IMR-90 (cell line): ENCODE measurements around the gene PTGDR2. TPM values are rescaled to one million over a fixed set of nuclear protein-coding genes. Genes with fewer than 3 reads are reported as not detected.

ENCODE experiments used
- ATAC-seq: fragments of 200-7000 bp; cut with Tn5 transposase; 2 replicates; pipeline ENCODE4 v1.9.1; 2020; ENCODE audit warnings: low read depth, mild to moderate bottlenecking, moderate library complexity
- BruUV-seq: library from RNA; stranded (reverse); fragments of 400-500 nt; replicated peaks from 2 replicates; lab custom pipeline; 2021; lab: Mats Ljungman, UMichigan
- CTCF ChIA-PET: fragments of 300-600 bp; formaldehyde crosslinking; extraction: SDS; loops from one replicate; lab custom pipeline; 2021; ENCODE audit warnings: antibody characterized with exemption; lab: Yijun Ruan, JAX
- POLR2A ChIA-PET: fragments of 300-600 bp; sonication (Branson Sonifier 250); formaldehyde crosslinking; loops from one replicate; lab custom pipeline; 2022; ENCODE audit warnings: antibody characterized with exemption; ENCODE audit not compliant: unreplicated experiment; lab: Charles Lee
- DNase-seq: peaks from one replicate; pipeline ENCODE4 v3.0.0; 2013
- H2AFZ ChIP-seq: replicated peaks from 2 replicates; pipeline ENCODE3; 2013; ENCODE audit warnings: low read length, mild to moderate bottlenecking; ENCODE audit not compliant: poor library complexity
- H2AK5ac ChIP-seq: 2 replicates; pipeline ENCODE4 v1.6.1; 2013; ENCODE audit warnings: low read depth, low read length, inconsistent platforms
- H2AK9ac ChIP-seq: replicated peaks from 2 replicates; pipeline ENCODE3; 2013; ENCODE audit warnings: mild to moderate bottlenecking, low read depth, low read length, moderate library complexity; ENCODE audit not compliant: poor library complexity
- H2BK120ac ChIP-seq: 2 replicates; pipeline ENCODE4 v1.6.1; 2013; ENCODE audit warnings: low read depth, low read length, inconsistent platforms
- H2BK15ac ChIP-seq: 3 replicates; pipeline ENCODE4 v1.6.1; 2013; ENCODE audit warnings: low read depth, low read length, inconsistent platforms
- H2BK20ac ChIP-seq: 2 replicates; pipeline ENCODE4 v1.6.1; 2013; ENCODE audit warnings: low read depth, mild to moderate bottlenecking, inconsistent platforms, low read length, moderate library complexity
- H2BK5ac ChIP-seq: 2 replicates; pipeline ENCODE4 v1.6.1; 2013; ENCODE audit warnings: mild to moderate bottlenecking, low read depth, low read length, inconsistent platforms; ENCODE audit not compliant: poor library complexity, severe bottlenecking
- H3K14ac ChIP-seq: replicated peaks from 2 replicates; pipeline ENCODE4 v1.6.1; 2013; ENCODE audit warnings: low read depth, low read length, inconsistent platforms
- H3K18ac ChIP-seq: 2 replicates; pipeline ENCODE4 v1.6.1; 2013; ENCODE audit warnings: low read depth, low read length, control low read depth
- H3K23ac ChIP-seq: 2 replicates; pipeline ENCODE4 v1.6.1; 2013; ENCODE audit warnings: low read depth, low read length, inconsistent platforms
- H3K27ac ChIP-seq: 2 replicates; pipeline ENCODE4 v1.5.1; 2013; ENCODE audit warnings: mild to moderate bottlenecking, control low read depth, low read length; ENCODE audit not compliant: insufficient read depth
- H3K27me3 ChIP-seq: 2 replicates; pipeline ENCODE4 v1.6.1; 2013; ENCODE audit warnings: low read length; ENCODE audit not compliant: control insufficient read depth, insufficient read depth
- H3K36me3 ChIP-seq: 2 replicates; pipeline ENCODE4 v1.6.1; 2013; ENCODE audit warnings: low read length, mixed read lengths; ENCODE audit not compliant: control insufficient read depth, insufficient read depth
- H3K4ac ChIP-seq: 2 replicates; pipeline ENCODE4 v1.6.1; 2013; ENCODE audit warnings: low read depth, low read length, inconsistent platforms
- H3K4me1 ChIP-seq: 2 replicates; pipeline ENCODE4 v1.6.1; 2013; ENCODE audit warnings: low read length, mixed read lengths; ENCODE audit not compliant: control insufficient read depth, insufficient read depth
- H3K4me2 ChIP-seq: 2 replicates; pipeline ENCODE4 v1.6.1; 2013; ENCODE audit warnings: low read depth, mild to moderate bottlenecking, control low read depth, low read length, moderate library complexity
- H3K4me3 ChIP-seq: 2 replicates; pipeline ENCODE4 v1.5.1; 2013; ENCODE audit warnings: low read depth, mild to moderate bottlenecking, control low read depth, low read length, moderate library complexity; ENCODE audit not compliant: insufficient read depth
- H3K56ac ChIP-seq: 2 replicates; pipeline ENCODE4 v1.6.1; 2013; ENCODE audit warnings: low read length, inconsistent platforms; ENCODE audit not compliant: insufficient read depth; ENCODE audit errors: extremely low read depth
- H3K79me1 ChIP-seq, 2 experiments: 2 replicates each; pipeline ENCODE4 v1.6.1; 2013; ENCODE audit warnings: low read length in 2 of 2, inconsistent platforms in 1 of 2, low read depth in 1 of 2
- H3K9ac ChIP-seq: 2 replicates; pipeline ENCODE4 v1.6.1; 2013; ENCODE audit warnings: low read depth, low read length, control low read depth
- H3K9me1 ChIP-seq: 2 replicates; pipeline ENCODE4 v1.6.1; 2013; ENCODE audit warnings: low read length, inconsistent platforms; ENCODE audit not compliant: insufficient read depth
- H3K9me3 ChIP-seq: 2 replicates; pipeline ENCODE4 v1.6.1; 2013; ENCODE audit warnings: low read length; ENCODE audit not compliant: control insufficient read depth, insufficient read depth
- H4K20me1 ChIP-seq: 2 replicates; pipeline ENCODE4 v1.6.1; 2013; ENCODE audit warnings: low read length, inconsistent platforms; ENCODE audit not compliant: insufficient read depth
- H4K5ac ChIP-seq: 2 replicates; pipeline ENCODE4 v1.6.1; 2013; ENCODE audit warnings: mild to moderate bottlenecking, low read depth, low read length, control low read depth
- H4K8ac ChIP-seq, 2 experiments: 2 replicates each; pipeline ENCODE4 v1.6.1; 2013; ENCODE audit warnings: low read depth in 2 of 2, low read length in 2 of 2, control low read depth in 1 of 2, inconsistent platforms in 1 of 2
- H4K91ac ChIP-seq: 2 replicates; pipeline ENCODE4 v1.6.1; 2013; ENCODE audit warnings: low read depth, low read length, inconsistent platforms; ENCODE audit not compliant: insufficient read depth
- BHLHE40 ChIP-seq: fragments of 150-350 bp; IDR thresholded peaks from 2 replicates; pipeline ENCODE4 v1.6.1; 2016; ENCODE audit warnings: mild to moderate bottlenecking, low read depth, low read length
- CEBPB ChIP-seq: IDR thresholded peaks from 2 replicates; pipeline ENCODE4 v1.6.1; 2012; ENCODE audit warnings: low read depth, low read length, improper control_type of control experiment
- CHD1 ChIP-seq: IDR thresholded peaks from 2 replicates; pipeline ENCODE4 v1.6.1; 2012; ENCODE audit warnings: low read depth, low read length, improper control_type of control experiment
- ELK1 ChIP-seq: fragments of 150-350 bp; IDR thresholded peaks from 2 replicates; pipeline ENCODE4 v1.6.1; 2016; ENCODE audit warnings: low read depth, mild to moderate bottlenecking, low read length, moderate library complexity, borderline replicate concordance
- FOS ChIP-seq: fragments of 150-350 bp; IDR thresholded peaks from 2 replicates; pipeline ENCODE4 v1.6.1; 2016; ENCODE audit warnings: low read depth, low read length
- MAFK ChIP-seq: IDR thresholded peaks from 2 replicates; pipeline ENCODE4 v1.6.1; 2012; ENCODE audit warnings: low read depth, low read length, improper control_type of control experiment
- MAZ ChIP-seq: IDR thresholded peaks from 2 replicates; pipeline ENCODE4 v1.6.1; 2012; ENCODE audit warnings: low read depth, mild to moderate bottlenecking, low read length, improper control_type of control experiment, moderate library complexity, borderline replicate concordance
- MXI1 ChIP-seq: IDR thresholded peaks from 2 replicates; pipeline ENCODE4 v1.6.1; 2012; ENCODE audit warnings: low read depth, mild to moderate bottlenecking, low read length, moderate library complexity, borderline replicate concordance
- NFE2L2 ChIP-seq: fragments of 150-350 bp; IDR thresholded peaks from 2 replicates; pipeline ENCODE4 v1.6.1; 2016; ENCODE audit warnings: low read depth, mild to moderate bottlenecking, low read length
- POLR2A ChIP-seq: IDR thresholded peaks from 2 replicates; pipeline ENCODE4 v1.6.1; 2012; ENCODE audit warnings: mild to moderate bottlenecking, low read depth, low read length
- RAD21 ChIP-seq: IDR thresholded peaks from 2 replicates; pipeline ENCODE4 v1.6.1; 2012; ENCODE audit warnings: low read length, improper control_type of control experiment
- RCOR1 ChIP-seq: IDR thresholded peaks from 2 replicates; pipeline ENCODE4 v1.6.1; 2012; ENCODE audit warnings: mild to moderate bottlenecking, low read length, improper control_type of control experiment; ENCODE audit not compliant: insufficient replicate concordance
- RFX5 ChIP-seq: IDR thresholded peaks from 2 replicates; pipeline ENCODE4 v1.8.0; 2012; ENCODE audit warnings: low read depth, mild to moderate bottlenecking, low read length, moderate library complexity
- SMC3 ChIP-seq: fragments of 150-350 bp; IDR thresholded peaks from 2 replicates; pipeline ENCODE4 v1.6.1; 2016; ENCODE audit warnings: low read depth, mild to moderate bottlenecking, antibody characterized with exemption, low read length, moderate library complexity
- WGBS, 2 experiments: methylation state at CpG; one replicate each; pipeline versions ENCODE4 v1.1.5 to v1.1.7; 2013; ENCODE audit warnings: missing lambda C conversion rate in 2 of 2; ENCODE audit not compliant: insufficient read length in 1 of 2; ENCODE audit errors: extremely low coverage in 2 of 2; 5-methylcytosine and 5-hydroxymethylcytosine counted together
- dilution Hi-C: fragments of 300-500 bp; cut with HindIII; formaldehyde crosslinking; loops from one replicate; pipeline ENCODE4 v1.14.3; 2018; ENCODE audit warnings: low sequenced_read_pairs; ENCODE audit not compliant: unreplicated experiment
- in situ Hi-C: fragments of 300-500 bp; cut with MboI; formaldehyde crosslinking; loops from 3 replicates; pipeline ENCODE4 v1.14.3; 2019; ENCODE audit warnings: low sequenced_read_pairs, inconsistent platforms, mixed read lengths
- intact Hi-C: fragments of 100-400 bp; cut with micrococcal nuclease; formaldehyde crosslinking; loops from 2 replicates; pipeline ENCODE4 v1.10.0; 2022
- polyA plus RNA-seq, 3 experiments: library from polyadenylated mRNA; depleted of rRNA; stranded (reverse); fragments of >200 nt; gene quantifications; 2 replicates each; pipeline ENCODE4 v1.2.3, GENCODE V29; 2012; ENCODE audit warnings: low replicate concordance in 1 of 3
- total RNA-seq: library from RNA; depleted of rRNA; stranded (reverse); fragments of >200 nt; gene quantifications from 2 replicates; pipeline ENCODE4 v1.2.3, GENCODE V29; 2012
- TF ChIP-seq, protein P1 (sequence below): conservative IDR thresholded peaks from 2 replicates; pipeline ENCODE4 v1.5.1; 2012; ENCODE audit warnings: mild to moderate bottlenecking, low read depth, low read length, improper control_type of control experiment
- TF ChIP-seq, protein P2 (sequence below): fragments of 150-350 bp; IDR thresholded peaks from 2 replicates; pipeline ENCODE4 v1.6.1; 2017; ENCODE audit warnings: mild to moderate bottlenecking, antibody characterized with exemption, low read length, low read depth

Gene PTGDR2
- total and polyA plus RNA-seq, 2 of the 4 experiments (the other 2 are of a cell fraction), result under 0.01 to 0.12 TPM

- no TSS peak for BruUV-seq
- in situ Hi-C loops (no loop called here), intact Hi-C loops (no loop called here), dilution Hi-C loops (no loop called here)
- no peak for TF ChIP-seq SMC3
- TF ChIP-seq BHLHE40, result no peak
- TF ChIP-seq MXI1, result no peak
- TF ChIP-seq, protein P1, sequence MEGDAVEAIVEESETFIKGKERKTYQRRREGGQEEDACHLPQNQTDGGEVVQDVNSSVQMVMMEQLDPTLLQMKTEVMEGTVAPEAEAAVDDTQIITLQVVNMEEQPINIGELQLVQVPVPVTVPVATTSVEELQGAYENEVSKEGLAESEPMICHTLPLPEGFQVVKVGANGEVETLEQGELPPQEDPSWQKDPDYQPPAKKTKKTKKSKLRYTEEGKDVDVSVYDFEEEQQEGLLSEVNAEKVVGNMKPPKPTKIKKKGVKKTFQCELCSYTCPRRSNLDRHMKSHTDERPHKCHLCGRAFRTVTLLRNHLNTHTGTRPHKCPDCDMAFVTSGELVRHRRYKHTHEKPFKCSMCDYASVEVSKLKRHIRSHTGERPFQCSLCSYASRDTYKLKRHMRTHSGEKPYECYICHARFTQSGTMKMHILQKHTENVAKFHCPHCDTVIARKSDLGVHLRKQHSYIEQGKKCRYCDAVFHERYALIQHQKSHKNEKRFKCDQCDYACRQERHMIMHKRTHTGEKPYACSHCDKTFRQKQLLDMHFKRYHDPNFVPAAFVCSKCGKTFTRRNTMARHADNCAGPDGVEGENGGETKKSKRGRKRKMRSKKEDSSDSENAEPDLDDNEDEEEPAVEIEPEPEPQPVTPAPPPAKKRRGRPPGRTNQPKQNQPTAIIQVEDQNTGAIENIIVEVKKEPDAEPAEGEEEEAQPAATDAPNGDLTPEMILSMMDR, result no peak
- TF ChIP-seq RFX5, result no peak
- no peak for TF ChIP-seq RCOR1
- no peak for TF ChIP-seq CHD1
- TF ChIP-seq FOS, result no peak
- no peak for TF ChIP-seq CEBPB
- no peak for TF ChIP-seq ELK1
- no peak for TF ChIP-seq MAFK
- no peak for TF ChIP-seq RAD21
- TF ChIP-seq NFE2L2, result no peak
- TF ChIP-seq, protein P2, sequence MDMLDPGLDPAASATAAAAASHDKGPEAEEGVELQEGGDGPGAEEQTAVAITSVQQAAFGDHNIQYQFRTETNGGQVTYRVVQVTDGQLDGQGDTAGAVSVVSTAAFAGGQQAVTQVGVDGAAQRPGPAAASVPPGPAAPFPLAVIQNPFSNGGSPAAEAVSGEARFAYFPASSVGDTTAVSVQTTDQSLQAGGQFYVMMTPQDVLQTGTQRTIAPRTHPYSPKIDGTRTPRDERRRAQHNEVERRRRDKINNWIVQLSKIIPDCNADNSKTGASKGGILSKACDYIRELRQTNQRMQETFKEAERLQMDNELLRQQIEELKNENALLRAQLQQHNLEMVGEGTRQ, result no peak
- no peak for TF ChIP-seq POLR2A
- no peak for TF ChIP-seq MAZ
- CTCF ChIA-PET, result no interaction called here
- Histone ChIP-seq H3K27ac (no peak overlapping the region), H2BK20ac (no peak overlapping the region), H2AK5ac (no peak overlapping the region), H4K5ac (no peak overlapping the region), H3K79me1 (no peaks in the 10 kb centered on the region), H4K20me1 (no peaks in the 10 kb centered on the region), H3K4me1 (no peaks in the 10 kb centered on the region), H2BK5ac (no peak overlapping the region), H3K9me3 (peaks cover 4% of the 10 kb centered on the region; the same call in 1 of the 2 replicates), H3K56ac (no peak overlapping the region), H3K4ac (no peak overlapping the region), H3K4me2 (no peak overlapping the region), H2AFZ (no peak overlapping the region), H4K91ac (no peak overlapping the region), H2BK120ac (no peak overlapping the region), H3K4me3 (no peak overlapping the region), H3K27me3 (peaks cover 34% of the 10 kb centered on the region), H2BK15ac (no peak overlapping the region), H2AK9ac (no peak overlapping the region), H3K23ac (no peak overlapping the region), H4K8ac (no peak overlapping the region), H3K18ac (no peak overlapping the region), H3K9me1 (no peaks in the 10 kb centered on the region), H3K9ac (no peak overlapping the region), H3K36me3 (no peaks in the 10 kb centered on the region), H3K14ac (no peak overlapping the region)
- ATAC-seq, result no peak
- POLR2A ChIA-PET, result no interaction called here
- 45% methylated on average over 2 of the region's 10 CpGs; no CpG with 5 or more reads in 1 of the 2 experiments for WGBS, 2 experiments
- DNase-seq, result no peak
Observed at GRCh38 chr11:60801194-60801593, 54.6 kb downstream of the PTGDR2 start.
